ENCODE data around the gene WDFY3. TPM values are rescaled to one million over a fixed set of nuclear protein-coding genes. Genes with fewer than 3 reads are reported as not detected.

The WDFY3 gene
- total and polyA plus RNA-seq, 2 of the 4 experiments (the other 2 are of a cell fraction), result 12.5 to 58.1 TPM

GRCh38 chr4:84661191-84661939 lies 305.1 kb downstream of the WDFY3 start:
- no peak overlapping the region for H2AK5ac ChIP-seq (ENCODE audit: low read depth, low read length)
- no peak overlapping the region for H2BK120ac ChIP-seq (ENCODE audit: low read depth, low read length)
- H3K4me2 ChIP-seq (ENCODE audit: low read depth, low read length), result no peak overlapping the region
- DNase-seq (no peak), ATAC-seq (ENCODE audit: low read depth) (no peak)
- dilution Hi-C loops (cut with HindIII; ENCODE audit: low sequenced_read_pairs, unreplicated experiment) (no loop called here), in situ Hi-C loops (cut with MboI; ENCODE audit: low sequenced_read_pairs) (no loop called here), intact Hi-C loops (cut with micrococcal nuclease) (no loop called here)
- H2AK9ac ChIP-seq (replicated peaks; ENCODE audit: low read depth, low read length, poor library complexity), result no peak overlapping the region
- no peaks in the 10 kb centered on the region for H3K9me1 ChIP-seq (ENCODE audit: insufficient read depth, low read length)
- H3K56ac ChIP-seq (ENCODE audit: extremely low read depth, insufficient read depth, low read length), result no peak overlapping the region
- no peaks in the 10 kb centered on the region for H3K27me3 ChIP-seq (ENCODE audit: control insufficient read depth, insufficient read depth, low read length)
- no peak overlapping the region for H3K14ac ChIP-seq (replicated peaks; ENCODE audit: low read depth, low read length)
- H3K9me3 ChIP-seq (ENCODE audit: control insufficient read depth, insufficient read depth, low read length), result peaks cover 2% of the 10 kb centered on the region; the same call in 1 of the 2 replicates
- no CpG with 5 or more reads among the region's 4 CpGs for WGBS, 2 experiments (ENCODE audit: extremely low coverage in 2 of 2, insufficient read length in 1 of 2)
- no peaks in the 10 kb centered on the region for H3K36me3 ChIP-seq (ENCODE audit: control insufficient read depth, insufficient read depth, low read length)
- H3K4ac ChIP-seq (ENCODE audit: low read depth, low read length), result no peak overlapping the region
- no peak overlapping the region for H3K9ac ChIP-seq (ENCODE audit: low read depth, low read length)
- no peak overlapping the region for H2AFZ ChIP-seq (replicated peaks; ENCODE audit: low read length, poor library complexity)
- no peak overlapping the region for H4K8ac ChIP-seq (ENCODE audit: low read depth in 2 of 2, low read length in 2 of 2)
- H2BK20ac ChIP-seq (ENCODE audit: low read depth, low read length), result no peak overlapping the region
- H4K20me1 ChIP-seq (ENCODE audit: insufficient read depth, low read length), result no peaks in the 10 kb centered on the region
- H3K23ac ChIP-seq (ENCODE audit: low read depth, low read length), result no peak overlapping the region
- no peak overlapping the region for H4K5ac ChIP-seq (ENCODE audit: low read depth, low read length)
- no peak overlapping the region for H4K91ac ChIP-seq (ENCODE audit: insufficient read depth, low read depth, low read length)
- POLR2A ChIA-PET (ENCODE audit: unreplicated experiment), result no interaction called here
- BruUV-seq (replicated peaks), result no TSS peak
- no peaks in the 10 kb centered on the region for H3K79me1 ChIP-seq (ENCODE audit: low read depth in 1 of 2, low read length in 2 of 2)
- H3K27ac ChIP-seq (ENCODE audit: insufficient read depth, low read length), result no peak overlapping the region
- no peaks in the 10 kb centered on the region for H3K4me1 ChIP-seq (ENCODE audit: control insufficient read depth, insufficient read depth, low read length)
- H3K18ac ChIP-seq (ENCODE audit: low read depth, low read length), result no peak overlapping the region
- TF ChIP-seq RCOR1 (IDR thresholded peaks at IDR 0.05; ENCODE audit: insufficient replicate concordance, low read length) (no peak), NFE2L2 (IDR thresholded peaks at IDR 0.05; ENCODE audit: low read depth, low read length) (no peak), CTCF (conservative IDR thresholded peaks at IDR 0.05; ENCODE audit: low read depth, low read length) (no peak), CHD1 (IDR thresholded peaks at IDR 0.05; ENCODE audit: low read depth, low read length) (no peak), MXI1 (IDR thresholded peaks at IDR 0.05; ENCODE audit: borderline replicate concordance, low read depth, low read length) (no peak), SMC3 (IDR thresholded peaks at IDR 0.05; ENCODE audit: low read depth, low read length) (no peak), CEBPB (IDR thresholded peaks at IDR 0.05; ENCODE audit: low read depth, low read length) (no peak), BHLHE40 (IDR thresholded peaks at IDR 0.05; ENCODE audit: low read depth, low read length) (no peak), POLR2A (IDR thresholded peaks at IDR 0.05; ENCODE audit: low read depth, low read length) (no peak)
- no peak overlapping the region for H2BK5ac ChIP-seq (ENCODE audit: low read depth, low read length, poor library complexity, severe bottlenecking)
- H2BK15ac ChIP-seq (ENCODE audit: low read depth, low read length), result no peak overlapping the region
- CTCF ChIA-PET, result no interaction called here
- H3K4me3 ChIP-seq (ENCODE audit: insufficient read depth, low read depth, low read length), result no peak overlapping the region
